GM19455 (cell line): Measurements from ENCODE around the gene SPECC1L.

Experiments used
- ATAC-seq: cut with Tn5 transposase; IDR thresholded peaks from one replicate; pipeline ENCODE4 v1.9.1; 2021; ENCODE audit not compliant: unreplicated experiment

SPECC1L gene

DNA sequence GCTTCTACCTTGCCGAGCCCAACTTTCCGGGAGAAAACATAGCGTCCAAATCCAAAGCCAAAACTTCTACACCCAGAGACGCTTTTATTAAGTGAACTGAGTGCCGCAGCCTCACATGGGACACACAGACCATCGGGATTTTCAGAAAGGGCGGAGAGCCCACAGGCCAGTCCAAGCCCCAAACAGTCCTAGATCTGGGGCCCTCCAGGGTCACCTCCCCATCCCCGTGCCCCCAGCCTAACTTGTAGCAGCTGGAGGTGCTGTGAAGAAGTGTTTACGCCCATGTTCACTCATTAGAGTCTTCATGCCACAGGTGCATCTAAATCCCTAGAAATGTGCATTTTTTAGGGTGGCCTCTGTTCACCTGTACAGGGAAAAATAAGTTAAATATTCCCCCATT is 142.6 kb downstream of the SPECC1L start:
- no peak for ATAC-seq

DNA sequence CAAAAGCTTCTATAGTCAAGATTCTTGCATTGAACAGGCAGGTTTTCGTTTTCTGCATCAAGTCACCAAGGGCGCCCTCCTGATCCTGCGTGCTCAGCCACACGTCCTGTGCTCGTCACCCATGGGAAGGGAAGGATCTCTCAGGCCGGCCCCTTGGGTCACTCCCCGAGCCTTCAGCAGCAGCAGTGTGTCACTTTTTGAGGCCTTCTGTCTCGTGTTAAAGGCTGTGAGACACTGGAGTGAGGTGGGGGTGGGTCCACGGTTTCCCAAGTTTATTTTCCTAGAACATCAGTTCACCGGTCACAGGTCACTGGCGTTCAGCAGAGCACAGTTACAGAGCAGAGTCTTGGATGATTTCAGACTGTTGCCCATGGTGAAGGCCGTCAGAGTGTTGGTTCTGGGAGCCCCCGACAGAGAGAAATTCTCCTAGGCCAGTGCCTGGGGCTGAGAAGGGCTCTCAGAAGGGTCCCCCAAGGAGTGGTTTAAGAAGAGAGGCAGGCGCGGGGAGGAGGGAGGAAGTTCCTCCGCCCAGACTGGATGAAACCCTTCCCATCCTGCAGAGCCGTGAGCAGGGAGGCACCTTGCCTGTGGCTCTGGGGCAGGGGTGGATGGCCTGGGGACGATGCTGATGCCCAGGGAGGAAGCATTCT is 143.2 kb downstream of the SPECC1L start:
- no peak for ATAC-seq

DNA sequence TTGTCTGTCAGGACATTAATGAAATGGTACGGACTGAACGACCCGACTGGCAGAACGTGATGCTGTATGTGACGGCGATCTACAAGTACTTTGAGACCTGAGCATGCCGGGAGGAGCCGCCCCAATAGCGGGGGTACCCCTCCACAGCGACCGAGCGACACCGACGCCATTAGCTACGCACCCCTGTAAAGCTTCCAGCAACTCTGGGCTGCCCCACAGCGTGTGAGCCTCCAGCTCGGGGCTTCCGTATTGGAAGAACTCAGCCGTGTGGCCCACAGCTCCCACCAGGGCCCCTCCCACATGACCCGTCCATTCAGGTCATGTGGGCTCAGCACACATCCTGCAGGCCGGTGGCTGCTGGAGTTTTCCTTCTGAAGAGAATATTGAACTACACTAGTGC is 143.9 kb downstream of the SPECC1L start:
- no peak for ATAC-seq

DNA sequence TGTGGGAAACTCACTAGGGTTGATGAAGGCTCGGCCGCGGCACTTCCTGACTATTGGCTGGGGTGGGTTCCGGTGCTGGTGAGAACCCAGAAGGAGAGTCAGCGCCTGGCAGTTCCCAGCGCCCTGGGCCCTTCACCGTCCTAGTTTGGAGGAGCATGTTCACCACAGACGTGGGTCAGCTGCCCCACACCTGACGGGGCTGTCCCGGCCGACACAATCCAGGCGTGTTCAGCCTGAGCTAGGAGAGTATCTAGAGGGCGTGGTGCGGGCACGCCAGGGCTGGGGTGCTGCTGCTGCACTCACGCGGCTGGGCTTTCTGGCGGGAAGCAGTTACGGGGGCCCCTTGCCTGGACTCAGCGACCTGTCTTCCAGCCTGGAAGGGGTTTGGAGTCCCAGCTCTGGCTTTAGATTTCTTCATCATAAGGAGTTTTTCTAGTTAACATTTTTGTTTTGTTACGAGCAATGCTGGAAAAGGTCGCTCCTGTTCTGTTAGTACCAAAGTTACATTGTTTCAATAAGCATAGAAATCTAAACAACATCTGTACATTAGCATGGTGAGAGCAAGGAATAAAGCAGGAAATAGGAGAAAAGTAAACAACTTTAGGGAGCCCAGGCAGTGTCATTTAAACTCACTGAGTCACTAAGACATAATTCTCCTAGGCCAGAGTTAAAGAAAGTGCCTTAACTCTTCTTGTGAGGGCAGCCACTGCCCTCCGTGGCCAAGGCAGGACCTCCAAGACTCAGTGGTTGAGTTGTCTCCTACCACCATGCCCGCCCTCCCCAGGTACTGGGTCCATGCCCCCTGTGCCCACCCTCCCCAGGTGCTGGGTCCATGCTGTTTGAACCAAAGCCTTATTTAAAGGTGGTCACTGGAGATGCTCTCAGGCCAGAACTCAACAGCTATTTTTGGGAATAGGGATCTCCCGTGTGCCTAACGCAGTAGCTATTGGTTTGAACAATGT is 144.6 kb downstream of the SPECC1L start:
- ATAC-seq = no peak

DNA sequence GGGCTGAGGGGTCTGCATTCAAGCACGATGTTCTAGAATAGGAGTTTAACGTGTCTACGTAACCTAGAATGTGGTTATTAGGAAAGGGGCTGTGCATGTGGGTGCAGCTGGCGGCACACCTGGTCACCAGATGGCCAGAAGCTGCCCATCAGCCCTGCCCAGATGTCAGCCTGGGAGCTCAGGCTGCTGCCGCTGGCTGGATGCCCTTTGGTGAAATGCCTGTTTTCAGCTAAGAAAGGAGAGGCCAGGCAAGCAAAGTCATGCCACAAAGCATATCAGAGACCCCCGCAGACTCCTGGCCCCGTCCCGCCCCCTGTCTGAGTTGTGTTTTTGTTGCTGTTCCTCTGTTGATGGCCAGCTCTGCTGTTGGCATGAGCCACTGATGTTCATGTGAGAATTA is 145.5 kb downstream of the SPECC1L start:
- ATAC-seq = no peak

DNA sequence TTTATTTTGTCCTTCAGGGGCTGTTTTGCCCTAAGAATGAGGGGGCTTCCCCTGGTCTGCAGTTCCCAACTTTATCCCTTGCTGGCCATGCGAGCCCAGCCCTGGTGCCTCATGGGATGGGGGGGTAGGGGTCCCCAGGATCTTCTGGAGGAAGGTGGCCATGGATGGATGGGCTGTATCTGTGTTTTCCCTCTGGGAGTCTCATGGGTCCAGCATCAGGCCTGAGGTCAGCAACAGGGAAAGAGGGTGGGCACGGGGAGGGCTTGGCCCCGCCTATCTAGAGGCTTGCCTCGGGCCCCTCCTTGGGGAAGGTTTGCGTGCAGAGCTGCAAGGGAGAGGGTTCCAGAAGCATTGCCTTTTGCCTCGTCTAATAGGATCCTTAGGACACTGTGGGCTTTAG is 146.0 kb downstream of the SPECC1L start:
- no peak for ATAC-seq

DNA sequence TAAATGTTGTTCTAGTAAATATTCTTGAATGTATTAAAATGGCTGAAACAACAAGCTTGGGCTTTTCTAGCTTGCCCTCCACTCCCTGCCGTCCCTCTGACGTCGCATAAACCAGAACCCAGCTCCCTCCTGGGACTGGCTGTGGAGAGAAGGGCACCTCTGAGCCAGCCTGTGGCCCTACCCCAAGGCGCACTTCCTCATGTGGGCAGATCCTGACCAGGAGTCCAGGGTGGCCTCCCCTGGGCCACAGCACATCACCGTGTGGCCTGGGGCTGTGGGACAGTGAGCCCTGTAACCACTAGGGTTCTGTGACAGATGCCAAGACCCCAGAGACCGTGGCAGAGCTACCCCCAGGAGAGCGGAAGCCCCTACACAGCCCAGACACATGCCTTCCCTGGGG is 146.6 kb downstream of the SPECC1L start:
- no peak for ATAC-seq

DNA sequence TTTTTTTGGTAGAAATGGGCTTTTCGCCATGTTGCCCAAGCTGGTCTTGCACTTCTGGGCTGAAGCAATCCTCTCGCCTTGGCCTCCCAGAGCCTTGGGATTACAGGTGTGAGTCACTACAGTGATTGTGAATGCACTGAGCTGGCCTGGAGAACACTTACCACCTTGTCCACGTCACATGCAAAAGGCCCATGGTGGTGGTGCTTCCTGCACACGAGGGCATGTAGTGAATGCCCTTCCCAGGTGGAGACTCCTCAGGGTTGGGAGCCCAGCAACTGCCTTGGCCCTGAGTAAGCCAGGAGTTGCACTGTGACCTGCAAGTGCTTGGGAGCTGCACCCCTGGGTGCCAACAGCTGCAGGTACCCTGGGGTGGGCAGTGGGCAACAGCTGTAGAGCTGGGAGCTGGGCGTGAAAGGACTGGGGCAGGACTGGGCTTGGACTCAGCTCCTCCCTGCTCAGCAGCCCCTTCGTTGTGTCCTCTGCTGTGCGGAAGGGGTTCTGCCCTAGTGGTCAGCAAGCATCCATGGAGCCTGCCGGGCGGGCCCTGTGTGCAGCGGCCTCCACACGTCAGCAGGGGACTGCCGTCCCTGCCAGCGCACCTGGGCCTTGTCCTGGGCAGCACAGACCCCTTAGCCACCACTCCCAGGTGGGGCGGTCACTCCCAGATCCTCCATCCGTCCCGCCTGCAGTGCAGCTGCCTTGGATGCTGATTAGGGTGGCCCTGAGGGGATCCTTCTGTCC is 147.4 kb downstream of the SPECC1L start:
- no peak for ATAC-seq

DNA sequence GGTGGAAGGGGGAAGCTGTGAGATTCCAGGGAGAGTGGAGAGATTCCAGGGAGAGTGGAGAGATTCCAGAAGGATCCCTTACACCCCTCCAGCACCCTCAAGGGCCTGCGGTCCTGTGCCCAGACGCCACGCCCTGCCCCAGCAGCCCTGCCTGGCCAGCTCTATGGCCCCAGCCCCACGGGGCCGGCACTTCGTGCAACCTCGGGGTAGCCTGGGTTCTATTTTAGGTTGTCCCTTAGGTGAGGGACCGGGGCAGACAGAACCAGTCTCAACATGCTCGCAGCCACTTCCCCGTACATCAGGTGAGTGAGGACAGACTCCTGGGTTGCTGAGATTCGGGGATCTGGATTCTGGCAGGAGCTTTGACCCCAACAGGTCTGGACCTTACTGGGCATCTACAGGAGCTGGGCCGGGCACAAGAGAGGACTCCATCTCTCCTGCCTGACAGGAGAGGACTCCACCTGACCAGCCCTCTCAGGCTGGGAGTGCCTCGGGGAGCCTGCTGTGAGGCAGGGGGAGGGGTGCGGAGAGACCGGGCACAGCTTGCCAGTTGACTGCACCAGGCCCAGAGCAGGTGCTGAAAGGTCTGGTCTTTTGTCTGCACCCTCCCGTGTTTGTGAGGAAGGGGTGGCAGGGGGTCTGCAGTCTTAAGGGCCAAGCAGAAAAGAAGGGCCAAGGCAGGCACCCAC is 148.3 kb downstream of the SPECC1L start:
- no peak for ATAC-seq

DNA sequence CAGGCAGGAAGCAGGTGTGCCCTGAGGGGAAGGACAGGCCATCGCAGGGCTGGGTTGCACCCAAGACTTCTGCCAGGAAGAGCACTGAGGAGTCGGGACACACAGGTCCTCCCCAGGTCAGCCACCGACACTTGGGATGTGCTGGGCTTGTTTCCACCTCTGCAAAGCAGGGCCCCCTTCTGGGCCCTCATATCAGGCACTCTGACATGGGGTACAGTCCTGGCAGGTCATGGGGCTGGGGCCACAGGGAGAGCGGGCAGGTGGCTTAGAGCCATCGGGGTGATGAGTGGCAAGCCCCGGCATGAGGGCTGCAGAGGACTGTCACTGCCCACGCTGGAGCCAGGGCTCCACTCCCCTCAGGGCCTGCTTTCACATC is 148.8 kb downstream of the SPECC1L start:
- ATAC-seq = no peak

DNA sequence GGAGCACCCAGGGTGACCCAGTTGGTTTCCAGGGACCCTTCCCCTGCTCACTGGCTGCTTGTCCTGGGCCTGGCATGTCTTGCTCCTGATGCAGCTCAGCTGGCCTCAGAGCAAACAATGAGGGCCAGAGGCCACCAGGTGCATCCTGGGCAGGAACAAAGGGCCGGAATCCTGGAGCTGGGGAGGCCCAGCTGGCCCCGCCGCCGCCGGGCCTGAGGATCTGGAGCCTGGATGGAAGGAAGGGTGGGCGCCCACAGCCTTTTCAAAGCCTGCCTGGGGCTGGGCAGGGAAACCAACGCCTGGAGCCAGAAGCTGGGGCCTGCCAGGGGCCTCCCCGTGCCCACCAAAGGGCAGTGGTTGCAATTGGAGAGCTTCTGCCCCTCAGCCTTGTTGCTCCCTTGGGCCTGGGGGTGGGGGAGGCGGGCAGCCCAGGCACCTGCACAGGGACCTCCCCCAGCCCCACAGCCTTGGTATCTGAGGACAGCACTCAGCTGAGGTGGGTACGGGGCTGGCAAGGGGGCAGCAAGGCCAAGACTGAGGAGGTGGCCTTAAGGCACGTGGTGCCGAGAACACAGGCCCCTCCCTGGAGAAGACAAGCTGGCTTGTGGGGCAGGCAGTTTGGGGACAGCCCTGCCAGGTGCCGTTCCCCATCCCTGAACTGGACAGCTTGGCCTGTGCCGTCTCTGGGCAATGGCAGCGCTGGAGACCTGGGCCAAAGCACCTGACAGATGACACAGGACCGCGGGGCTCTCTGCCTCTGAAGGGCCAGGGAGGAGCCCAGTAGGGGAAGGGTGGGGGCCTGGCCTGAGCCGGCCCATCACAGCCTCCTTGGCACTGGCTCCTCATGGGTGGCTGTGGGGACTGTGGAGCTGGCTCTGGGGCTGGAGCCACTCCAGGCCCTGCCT is 149.7 kb downstream of the SPECC1L start:
- no peak for ATAC-seq

DNA sequence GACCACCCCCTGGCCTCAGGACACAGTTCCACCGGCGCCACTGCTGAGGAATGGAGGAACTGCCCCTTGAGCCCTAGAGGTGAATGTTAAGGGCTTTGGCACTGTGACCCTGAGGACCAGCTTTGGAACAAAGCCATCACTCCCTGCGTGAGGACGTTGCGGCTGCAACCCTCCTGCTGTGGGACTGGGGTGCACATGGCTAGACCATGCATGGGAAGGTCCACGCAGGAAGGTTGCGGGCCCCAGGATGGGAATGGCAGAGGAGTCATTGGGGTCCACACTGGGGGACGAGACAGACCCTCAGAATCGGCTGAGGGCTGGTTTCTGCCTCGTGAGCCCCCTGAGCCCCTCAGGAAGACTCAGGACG is 150.3 kb downstream of the SPECC1L start:
- no peak for ATAC-seq

DNA sequence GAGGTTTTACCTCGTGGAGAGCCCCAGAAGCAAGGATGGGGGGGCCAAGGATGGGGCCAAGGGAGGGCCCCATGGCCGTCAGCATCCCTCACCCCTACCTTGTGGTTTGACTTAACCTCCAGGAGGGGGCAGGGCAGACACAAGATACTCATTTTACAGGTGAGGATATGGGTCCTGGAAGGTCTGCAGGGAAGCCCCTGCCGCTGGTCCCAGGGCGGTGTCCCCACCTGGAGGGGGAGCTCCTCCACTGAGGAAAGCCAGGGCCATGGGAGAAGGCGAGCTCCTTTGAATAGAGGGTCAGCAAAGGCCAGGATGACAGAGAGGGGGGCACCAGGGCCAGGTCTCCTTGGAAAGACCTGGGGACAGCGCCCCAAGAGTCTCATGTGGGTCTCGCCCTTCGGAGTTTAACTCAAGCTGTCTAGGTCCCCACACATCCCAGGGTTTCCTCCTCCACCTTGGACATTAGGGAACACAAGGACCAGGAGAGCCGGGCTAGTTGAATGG is 150.8 kb downstream of the SPECC1L start:
- no peak for ATAC-seq

DNA sequence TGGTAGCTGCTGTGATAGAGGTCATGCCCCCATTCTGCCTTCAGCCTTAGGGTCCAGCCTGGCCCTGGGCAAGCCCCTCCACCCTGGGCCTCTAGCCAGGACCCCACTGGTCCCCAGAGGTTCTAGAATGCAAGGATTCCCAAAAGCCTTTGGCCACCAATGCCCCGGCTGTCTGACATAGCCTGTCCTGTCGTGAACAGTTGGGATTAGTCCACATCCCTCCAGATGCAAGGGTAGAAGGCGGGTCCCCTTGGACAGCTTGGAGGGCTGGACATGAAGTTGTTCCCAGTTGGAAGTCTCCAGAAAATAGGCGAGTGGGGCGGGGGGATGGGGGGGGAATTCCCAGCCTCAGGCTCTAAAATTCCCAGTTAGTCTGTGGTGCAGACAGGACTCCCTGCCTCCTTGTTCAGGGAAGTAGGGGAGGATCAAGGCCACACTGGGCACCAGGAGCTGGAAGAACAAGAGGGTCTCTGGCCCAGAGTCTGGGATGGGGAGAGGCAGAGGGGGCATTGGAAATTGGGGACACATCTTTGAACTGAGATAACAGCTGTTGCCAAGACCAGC is 151.6 kb downstream of the SPECC1L start:
- ATAC-seq = no peak

DNA sequence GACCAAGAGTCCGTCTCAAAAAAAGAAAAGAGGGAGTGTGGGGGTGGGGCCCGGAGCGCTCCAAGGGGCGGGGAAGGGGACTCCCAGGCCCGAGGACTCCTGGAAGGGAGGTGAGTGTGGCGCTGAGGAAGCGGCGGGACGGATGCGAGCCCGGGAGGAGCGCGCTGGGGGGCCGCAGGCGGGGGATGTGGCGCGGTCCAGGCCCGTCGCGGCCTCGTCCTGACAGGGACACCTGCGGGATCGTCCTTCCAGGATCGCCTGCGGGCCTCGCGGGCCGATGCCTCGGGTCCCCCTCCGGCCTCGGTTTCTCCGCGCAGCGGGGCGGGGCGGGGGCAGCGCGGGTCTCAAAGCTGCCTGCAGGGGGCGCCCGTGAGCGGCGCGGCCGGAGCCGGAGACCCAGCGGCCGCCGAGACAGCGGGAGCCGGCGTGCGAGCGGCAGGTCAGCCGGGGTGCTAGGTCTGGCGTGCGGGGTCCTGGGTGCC is 152.9 kb downstream of the SPECC1L start:
- no peak for ATAC-seq

DNA sequence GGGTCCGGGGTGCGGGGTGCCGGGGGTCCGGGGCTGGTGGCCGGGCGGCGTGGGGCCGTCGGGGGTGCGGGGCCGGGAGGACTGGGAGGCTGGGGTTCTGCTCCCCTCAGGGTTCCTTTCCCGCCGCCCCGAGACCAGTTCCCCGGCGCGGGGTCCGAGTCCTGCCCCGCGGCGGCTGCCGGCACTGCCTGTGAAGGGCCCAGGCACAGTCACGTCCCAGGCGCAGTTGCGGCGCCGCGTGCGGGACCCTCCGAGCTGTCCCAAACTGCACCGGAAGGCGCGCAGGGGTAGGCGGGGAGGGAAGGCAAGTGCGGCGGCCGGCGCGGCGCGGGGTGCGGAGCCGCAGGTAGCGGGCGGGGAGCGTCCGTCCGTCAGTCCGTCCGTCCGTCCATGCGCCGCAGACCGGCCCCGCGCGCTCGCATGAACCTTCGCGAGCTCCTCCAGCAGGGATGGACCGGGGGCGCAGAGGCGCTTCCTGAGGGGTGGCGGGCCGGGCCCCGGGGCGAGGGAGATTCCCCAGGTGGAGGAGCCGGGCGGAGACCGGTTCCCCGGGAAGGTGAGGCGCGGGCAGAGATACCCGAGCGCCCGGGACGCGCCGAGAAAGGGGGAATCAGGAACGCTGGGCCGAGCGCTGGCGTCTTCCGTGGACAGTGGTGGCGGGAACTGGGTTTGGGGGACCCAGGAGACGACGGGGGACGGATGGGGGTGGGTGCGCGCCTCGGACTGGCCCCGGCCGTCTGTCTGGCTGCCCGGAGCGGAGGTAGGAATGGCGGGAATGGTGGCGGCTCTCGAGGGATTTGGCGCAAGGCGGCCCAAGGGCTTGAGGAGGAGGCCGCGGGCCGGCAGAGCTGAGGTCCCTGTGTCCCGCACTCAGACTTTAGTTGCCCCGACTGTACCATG is 153.6 kb downstream of the SPECC1L start:
- no peak for ATAC-seq

DNA sequence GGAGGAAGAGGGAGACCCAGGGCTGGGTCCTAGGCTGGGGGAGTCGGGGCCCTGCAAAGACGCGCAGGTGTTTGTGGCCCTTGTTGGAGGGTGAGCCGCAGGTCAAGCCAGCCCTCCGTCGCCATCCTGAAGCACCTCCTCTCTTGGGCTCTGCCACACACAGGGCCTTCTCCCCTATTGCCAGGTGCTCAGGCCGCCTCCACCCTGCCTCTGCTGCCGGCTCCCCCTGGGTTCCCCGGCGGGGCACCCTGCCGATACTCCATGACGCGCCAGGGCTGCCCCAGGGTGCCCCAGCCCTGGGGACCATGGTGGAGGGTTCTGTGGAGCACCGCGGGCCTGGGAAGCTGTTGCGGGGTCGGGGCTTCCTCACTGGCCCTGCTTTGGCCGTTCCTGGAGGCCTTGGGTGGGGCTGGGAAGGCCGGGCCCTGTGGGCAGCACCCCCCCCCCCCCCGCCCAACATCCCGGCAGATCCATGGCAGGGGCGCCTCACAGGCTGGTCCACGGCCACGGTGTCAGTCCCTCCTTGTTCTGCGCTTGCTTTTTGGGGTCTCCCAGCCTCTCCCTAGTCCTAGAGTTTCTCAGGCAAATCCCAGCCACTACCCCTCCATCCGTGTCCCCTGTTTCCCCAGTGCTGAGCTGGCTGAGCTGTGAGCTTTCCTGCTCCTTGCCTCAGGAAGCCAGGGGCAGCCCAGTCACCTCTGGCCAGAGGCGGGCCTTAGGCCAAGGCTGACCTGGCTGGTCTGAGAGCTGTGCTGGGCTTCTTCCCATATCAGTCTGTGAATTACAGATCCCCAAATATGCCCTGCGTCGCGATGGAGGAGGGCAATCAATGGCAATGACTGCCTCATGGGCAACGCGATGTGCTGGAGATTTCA is 154.5 kb downstream of the SPECC1L start:
- no peak for ATAC-seq

DNA sequence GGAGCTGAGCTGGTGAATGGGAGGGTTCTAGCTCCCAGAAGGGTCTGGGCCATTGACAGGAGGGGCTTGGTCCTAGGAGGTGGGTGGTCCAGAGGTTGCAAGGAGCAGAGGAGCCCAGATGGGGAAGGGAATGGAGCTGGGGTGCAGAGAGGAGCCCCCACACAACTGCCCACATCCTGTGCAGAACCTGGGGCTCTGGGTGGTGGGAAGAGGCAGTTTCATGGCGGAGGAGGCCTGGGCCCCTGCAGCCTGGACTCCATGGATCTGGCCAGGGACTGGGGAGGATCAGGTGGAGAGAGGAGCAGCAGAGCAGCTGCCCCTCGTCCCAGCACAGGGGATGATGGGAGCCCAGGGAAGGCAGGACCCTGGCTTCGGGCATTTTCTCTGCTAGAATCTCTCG is 155.8 kb downstream of the SPECC1L start:
- no peak for ATAC-seq
